Activated CD8-positive, alpha-beta memory T cell treated with anti-CD3 and anti-CD28 coated beads, Interleukin-2, amount 50 U/mL, for 24 hours (primary cell): ENCODE results near the gene DENND2A.
"Not testable (repeated sequence)": the region's sequence is repeated elsewhere in the genome, so short reads cannot be mapped to it uniquely, and the experiment has no call there.

Source experiments
- DNase-seq: peaks from one replicate; pipeline ENCODE4 v3.0.0-alpha.2; 2020; ENCODE audit errors: extremely low read depth

The DENND2A gene

GRCh38 chr7:140551355-140552239 is 89.0 kb downstream of the DENND2A start:
- DNase-seq = no peak

GRCh38 chr7:140546947-140547346 is 93.7 kb downstream of the DENND2A start:
- DNase-seq = no peak

- no peak for DNase-seq
Measured at GRCh38 chr7:140544388-140544826, 96.2 kb downstream of the DENND2A start.

- no peak for DNase-seq
Measured at GRCh38 chr7:140542228-140542603, 98.4 kb downstream of the DENND2A start.

- DNase-seq = no peak
Measured at GRCh38 chr7:140541513-140542227, 98.9 kb downstream of the DENND2A start.

GRCh38 chr7:140541176-140541512 is 99.5 kb downstream of the DENND2A start:
- no peak for DNase-seq

GRCh38 chr7:140540136-140540777 is 100.4 kb downstream of the DENND2A start:
- no peak for DNase-seq

GRCh38 chr7:140539461-140539860 is 101.2 kb downstream of the DENND2A start:
- no peak for DNase-seq

- DNase-seq = no peak
Measured at GRCh38 chr7:140537750-140538482, 102.7 kb downstream of the DENND2A start.

- no peak for DNase-seq
Measured at GRCh38 chr7:140534743-140535142, 105.9 kb downstream of the DENND2A start.

GRCh38 chr7:140533394-140533872 is 107.2 kb downstream of the DENND2A start:
- DNase-seq = no peak

GRCh38 chr7:140529428-140529827 is 111.2 kb downstream of the DENND2A start:
- DNase-seq = not testable (repeated sequence)

- no peak for DNase-seq
Measured at GRCh38 chr7:140526787-140527664, 113.6 kb downstream of the DENND2A start.

- no peak for DNase-seq
Measured at GRCh38 chr7:140526214-140526613, 114.4 kb downstream of the DENND2A start.

- no peak for DNase-seq
Measured at GRCh38 chr7:140525743-140526142, 114.9 kb downstream of the DENND2A start.

- DNase-seq = no peak
Measured at GRCh38 chr7:140521421-140521820, 119.2 kb downstream of the DENND2A start.

- DNase-seq = no peak
Measured at GRCh38 chr7:140519007-140519399, 121.6 kb downstream of the DENND2A start.

- DNase-seq = no peak
Measured at GRCh38 chr7:140518370-140519006, 122.1 kb downstream of the DENND2A start.

GRCh38 chr7:140517546-140518369 is 122.9 kb downstream of the DENND2A start:
- DNase-seq = peak; percentile 43
